NCI-H2107 treated with DMSO at 0.1 percent for 48 hours (cell line): ENCODE measurements around the gene LRRC61.

ENCODE experiments used
- DNase-seq: peaks from one replicate; lab custom pipeline; 2025; ENCODE audit not compliant: unreplicated experiment; lab: John Stamatoyannopoulos, UW

The LRRC61 gene

DNA sequence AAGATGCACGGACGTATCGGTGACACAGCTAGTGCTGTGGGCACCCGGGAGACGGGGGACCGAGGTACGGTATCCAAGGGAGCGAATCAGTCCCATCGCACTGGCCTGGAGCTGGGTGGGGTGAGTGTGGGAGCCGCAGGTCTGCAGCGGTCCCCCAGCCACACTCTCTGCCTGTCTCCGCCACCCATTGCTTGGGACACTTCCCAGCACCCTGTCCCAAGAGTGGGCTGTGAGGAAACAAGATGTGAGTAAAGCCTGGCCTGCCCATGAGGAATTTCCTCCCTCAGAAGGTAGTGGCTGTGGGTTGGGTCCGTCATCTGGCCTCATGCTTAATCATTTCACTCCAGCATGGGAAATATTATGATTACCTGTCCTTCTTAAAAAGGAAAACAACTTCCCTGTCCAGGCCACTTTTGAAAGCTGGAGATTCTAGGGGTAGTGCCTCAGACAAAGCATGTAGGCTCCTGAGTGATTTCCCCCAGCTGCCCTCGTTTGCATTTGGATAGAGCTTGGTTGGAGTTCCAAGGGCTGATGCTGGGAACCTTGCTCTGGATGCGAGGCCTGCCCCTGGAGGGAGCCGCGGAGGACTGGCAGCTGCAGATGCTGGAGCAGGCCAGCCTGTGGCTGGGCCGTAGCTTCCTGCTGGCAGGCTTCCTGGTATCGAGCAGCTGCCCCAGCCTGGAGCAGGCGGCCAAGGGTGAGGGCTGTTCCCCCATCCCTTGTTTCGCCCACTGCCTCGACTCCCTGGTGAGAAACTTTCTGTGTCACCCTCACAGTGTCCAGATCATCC, 6.4 kb downstream of the LRRC61 start:
- no peak for DNase-seq

DNA sequence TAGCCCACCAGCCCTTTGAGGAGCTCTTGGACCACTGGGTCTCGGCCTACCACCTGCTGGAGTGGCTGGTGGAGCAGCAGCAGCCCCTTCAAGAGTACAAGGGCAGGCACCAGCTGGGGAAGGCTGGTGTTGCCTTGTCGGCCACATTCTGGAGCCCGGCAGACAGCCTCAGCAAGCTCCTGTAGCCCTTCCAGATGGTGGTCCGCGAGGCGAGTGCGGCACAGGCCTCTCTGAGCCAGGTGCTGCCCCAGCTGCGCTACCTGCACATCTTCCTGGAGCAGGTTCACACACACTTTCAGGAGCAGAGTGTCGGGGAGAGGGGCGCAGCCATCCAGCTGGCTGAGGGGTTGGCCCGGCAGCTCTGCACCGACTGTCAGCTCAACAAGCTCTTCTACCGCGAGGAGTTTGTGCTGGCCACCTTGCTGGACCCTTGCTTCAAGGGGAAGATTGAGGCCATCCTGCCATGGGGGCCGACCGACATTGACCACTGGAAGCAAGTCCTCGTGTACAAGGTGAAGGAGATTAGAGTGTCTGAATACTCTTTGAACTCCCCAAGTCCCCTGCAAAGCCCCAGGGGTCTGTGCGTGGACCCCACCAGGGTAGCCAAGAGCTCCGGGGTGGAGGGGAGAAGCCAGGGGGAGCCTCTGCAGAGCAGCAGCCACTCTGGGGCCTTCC, 7.2 kb downstream of the LRRC61 start:
- DNase-seq = no peak

DNA sequence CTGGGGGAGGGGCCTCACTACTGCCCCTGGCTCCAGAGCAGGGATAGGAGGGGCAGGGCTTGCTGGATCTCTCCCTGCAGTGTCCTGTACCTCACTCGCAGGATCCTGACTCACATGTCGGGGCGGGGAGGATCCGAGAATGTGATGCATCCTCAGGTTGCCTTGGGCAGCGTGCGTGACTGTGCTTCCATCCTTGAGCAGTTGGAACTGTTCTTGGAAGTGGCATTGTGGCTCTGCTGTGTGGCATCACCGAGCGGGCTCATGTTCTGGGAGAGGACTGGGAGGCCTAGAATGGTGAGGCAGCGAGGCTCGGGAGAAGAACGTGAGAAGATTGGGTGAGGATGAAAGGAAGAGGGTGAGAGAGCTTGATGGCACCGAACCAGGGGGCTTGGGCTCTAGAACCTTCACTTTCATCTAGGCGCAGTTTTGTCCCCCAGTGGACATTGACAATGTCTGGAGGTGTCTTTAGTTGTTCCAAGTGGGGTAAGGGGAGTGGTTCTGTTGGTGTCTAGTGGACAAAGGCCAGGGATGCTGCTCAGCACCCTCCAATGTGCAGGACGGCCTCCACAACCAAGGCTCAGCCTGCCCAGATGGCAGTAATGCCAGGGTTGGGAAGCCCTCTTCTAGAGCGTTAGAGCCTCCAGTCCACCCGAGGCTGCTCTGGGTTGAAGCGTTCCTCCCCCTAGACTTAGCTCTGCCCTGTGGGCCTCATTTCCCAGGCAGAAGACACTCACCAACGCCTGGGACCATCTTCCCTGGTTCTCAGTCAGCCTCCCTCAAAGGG, 9.9 kb downstream of the LRRC61 start:
- no peak for DNase-seq

DNA sequence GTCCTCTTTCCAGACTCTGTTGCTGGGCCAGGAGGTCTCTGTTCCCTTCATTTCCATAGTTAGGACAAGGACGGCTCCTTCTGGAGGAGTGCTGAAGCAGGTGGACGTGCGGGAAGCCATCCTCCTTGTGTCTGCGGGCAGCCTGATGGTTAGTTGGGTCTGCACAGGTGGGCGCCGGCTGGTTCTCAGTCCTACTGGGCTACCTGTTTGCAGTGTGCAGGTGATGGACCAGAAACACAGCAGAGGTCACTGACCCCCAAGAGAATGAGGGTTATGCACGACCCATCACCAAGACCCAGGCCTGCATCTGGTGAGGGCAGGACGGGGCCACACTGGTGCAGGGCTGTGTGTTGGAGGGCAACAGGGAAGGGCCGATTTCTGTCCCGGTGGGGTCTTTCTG, 10.5 kb downstream of the LRRC61 start:
- DNase-seq = no peak

DNA sequence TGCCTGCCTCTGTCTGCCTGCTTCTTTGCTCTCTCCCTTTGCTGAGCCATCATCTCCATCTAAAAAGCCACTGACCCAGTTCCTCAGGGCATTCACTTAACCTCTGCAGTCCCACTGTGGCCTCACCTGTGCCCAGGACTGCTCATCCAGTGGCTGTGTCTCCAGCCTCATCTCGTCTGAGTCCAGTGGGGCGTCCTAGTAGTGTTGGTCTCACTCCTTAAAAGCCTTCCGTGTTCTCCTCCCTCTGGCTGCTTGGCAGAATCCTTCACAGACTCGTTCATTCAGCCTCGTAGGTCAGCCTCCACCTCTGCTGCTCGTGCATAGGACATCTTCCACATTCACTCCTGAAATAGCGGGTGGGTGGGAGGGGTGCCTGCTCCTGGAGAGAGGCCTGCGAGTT, 11.0 kb downstream of the LRRC61 start:
- DNase-seq = no peak

DNA sequence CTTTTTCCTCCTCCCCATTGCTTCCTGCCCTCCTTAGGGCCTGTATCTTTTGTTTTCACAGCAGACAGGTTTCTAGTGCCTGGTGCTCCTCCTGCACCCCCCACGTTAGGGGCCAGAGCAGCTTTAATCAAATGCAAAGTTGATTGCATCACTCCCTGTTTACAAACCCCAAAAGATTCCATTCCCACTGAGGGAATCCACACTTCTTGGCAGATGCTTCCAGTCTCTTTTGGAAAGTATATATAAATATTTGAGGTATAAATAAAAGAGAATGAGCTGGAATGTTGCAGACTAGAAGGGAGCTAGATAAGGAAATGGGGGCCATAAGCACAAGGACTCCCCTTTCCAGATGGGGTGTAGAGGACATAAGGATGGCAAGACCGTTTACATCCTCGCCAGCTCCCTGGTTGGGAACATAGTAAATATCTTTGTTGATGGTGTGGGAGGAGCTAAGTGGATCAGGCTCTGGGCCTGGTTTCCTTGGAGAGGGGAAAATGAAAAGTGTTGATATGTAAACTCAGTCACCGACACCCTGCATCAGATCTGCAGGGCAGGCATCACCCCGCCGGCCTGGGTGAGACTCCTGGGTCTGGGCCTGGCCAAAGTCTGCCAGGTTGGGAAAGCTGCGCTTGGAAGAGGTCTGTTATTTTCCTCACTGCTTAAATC, 12.1 kb downstream of the LRRC61 start:
- no peak for DNase-seq

DNA sequence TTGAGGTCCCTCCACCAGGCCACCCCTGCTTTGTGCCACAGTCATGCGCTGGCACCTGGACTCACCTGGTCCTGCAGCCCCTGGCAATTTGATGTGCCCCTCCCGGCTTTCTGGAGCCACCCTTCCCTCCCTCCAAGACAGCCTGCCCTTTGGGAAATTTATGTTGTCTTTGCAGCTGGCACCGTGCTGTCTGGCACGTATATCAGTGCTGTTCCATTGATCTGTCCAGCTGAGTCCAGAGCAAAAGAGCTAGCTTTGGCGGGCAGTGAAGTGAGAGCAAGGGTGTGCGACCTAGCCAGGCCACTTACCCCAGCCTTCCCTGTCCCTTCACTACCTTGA, 12.6 kb downstream of the LRRC61 start:
- no peak for DNase-seq

DNA sequence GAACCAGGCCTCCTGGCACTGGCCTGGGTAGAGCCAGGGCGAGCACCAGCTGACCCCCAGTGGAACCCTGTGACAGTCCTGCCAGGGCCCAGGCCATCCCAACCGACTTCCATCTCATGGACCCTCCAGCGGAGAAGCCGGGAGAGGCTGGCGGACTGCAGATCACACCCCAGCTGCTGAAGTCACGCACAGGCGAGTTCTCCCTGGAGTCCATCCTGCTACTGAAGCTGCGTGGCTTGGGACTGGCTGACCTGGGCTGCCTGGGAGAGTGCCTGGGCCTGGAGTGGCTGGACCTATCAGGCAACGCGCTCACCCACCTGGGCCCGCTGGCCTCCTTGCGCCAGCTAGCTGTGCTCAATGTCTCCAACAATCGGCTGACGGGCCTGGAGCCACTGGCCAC, 13.6 kb downstream of the LRRC61 start:
- DNase-seq = no peak

DNA sequence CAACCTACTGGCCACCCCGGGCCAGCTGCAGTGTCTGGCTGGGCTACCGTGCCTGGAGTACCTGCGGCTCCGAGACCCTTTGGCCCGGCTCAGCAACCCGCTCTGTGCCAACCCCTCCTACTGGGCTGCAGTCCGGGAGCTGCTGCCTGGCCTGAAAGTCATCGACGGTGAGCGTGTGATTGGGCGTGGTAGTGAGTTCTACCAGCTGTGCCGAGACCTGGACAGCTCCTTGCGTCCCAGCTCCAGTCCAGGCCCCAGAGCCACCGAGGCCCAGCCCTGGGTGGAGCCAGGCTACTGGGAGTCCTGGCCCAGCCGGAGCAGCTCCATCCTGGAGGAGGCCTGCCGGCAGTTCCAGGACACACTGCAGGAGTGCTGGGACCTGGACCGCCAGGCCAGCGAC, 14.0 kb downstream of the LRRC61 start:
- no peak for DNase-seq

DNA sequence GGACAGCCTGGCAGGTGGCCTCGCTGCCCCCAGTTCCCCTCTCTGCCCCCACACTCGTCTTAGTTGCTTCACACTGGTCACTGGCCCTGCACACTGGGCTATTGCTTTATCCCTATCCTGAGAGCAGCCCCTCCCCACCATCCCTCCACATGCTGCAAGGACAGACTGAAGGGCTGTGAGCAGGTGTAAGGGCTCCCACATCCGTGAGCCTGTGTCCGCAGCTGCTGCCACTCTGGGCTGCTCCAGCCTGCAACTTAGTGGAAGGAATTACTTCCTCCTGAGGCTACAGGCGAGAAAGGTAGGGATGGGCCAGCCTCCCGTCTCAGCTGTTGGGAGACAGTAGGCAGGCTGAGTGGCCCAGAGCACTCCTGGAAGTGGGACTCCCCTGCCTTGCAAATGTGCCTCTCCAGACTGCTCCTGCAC, 14.5 kb downstream of the LRRC61 start:
- DNase-seq = no peak

DNA sequence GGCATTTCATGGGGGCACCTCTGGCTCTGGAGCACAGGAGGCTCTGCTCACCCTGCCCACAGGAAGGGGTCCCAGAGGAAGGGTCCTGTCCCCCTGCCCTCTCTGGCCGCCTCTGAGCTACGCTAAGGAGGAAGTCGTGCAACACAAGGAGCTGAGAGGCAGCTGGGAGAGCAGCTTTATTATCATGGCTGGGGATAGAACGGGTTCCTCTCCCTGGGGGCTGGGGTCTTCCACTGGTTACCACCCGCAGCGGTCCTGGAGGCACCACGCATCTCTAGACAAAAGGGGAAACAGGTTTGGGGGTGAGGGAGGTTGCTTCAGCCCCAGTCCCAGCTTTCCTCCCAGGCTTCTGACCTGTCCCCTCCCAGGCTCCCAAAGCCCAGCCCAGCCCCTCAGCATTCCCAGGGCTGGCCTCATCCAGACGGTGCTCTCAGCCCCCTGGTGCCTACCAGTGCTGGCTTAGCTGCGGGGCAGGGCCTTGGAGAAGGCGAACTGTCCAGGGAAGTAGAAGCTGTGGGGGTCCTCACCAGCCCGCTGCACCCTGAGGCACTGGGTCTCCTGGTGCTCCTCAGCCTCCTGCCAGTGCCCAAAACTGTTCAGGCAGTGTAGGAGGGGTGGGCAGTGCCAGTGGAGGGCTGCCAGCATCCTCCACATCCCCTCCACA, 15.1 kb downstream of the LRRC61 start:
- DNase-seq = no peak

DNA sequence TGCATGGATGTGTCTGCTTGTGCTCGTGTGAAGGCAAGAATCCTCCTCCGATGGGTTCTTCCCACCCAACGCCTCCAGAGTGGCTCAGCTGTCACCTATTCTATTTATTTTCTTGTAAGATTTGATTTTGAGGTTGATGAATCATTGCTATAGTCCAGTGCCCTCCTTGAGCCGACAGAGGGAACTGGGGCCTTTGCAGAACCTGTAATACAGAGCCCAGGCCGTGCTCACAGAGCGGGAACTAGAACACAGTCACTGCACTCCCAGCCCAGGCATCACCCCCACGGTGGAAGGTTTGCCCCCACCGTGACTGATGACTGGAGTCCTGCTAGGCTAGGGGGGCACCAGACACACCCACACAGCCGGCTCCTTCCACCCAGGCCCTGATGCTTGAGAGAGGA, 16.3 kb downstream of the LRRC61 start:
- no peak for DNase-seq

DNA sequence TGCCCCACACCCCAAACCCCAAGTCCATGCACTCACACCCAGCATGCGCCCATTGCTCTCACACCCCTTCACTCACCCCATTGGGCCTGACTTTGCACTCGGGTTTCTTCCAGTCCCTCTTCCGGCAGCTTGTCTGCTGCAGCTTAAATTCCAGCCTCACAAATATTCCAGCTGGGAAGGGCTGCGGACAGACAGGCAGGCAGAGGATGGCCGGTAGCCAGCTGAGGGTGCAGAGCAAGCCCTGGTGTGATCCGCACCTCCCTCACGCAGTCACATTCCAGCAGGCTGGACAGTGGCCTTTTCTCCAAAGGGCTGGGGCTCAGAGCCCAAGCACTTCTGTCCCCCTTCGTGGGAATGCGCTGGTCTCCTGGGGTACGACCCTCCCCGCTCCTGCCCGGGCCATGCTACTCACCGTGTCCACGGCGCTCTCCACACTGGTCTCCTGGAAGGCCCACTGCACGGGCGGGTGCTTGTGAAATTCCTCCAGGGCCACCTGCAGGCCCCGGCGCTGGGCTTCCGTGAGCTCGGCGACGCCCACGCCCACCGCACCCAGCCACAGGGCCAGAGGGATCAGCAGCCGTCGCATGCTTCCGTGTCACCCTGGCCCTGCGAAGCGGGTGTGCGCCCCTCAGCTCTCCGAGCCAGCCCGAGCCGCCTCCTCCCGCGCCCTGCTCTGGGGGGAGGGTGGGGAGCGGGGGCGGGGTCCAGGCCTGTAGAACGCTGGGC, 17.0 kb downstream of the LRRC61 start:
- no peak for DNase-seq

DNA sequence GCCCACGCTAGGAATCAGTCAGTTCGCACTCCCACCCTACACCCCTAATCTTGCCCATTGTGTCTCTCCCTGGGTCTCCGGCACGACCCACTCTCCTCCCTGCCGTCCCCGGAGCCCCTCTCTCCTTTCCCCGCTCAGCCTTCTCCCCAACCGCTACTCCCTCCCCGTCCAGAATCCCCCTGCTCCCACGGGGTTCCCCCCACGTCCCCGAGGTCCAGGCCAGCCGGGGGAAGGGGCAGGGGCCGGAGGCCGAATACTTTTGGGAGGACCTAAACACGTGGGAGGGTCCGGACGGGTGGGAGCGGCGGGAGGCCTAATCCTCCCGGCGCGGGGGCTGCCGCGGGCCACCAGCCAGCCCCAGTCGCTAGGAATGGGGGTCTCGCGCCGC, 17.7 kb downstream of the LRRC61 start:
- DNase-seq = no peak

DNA sequence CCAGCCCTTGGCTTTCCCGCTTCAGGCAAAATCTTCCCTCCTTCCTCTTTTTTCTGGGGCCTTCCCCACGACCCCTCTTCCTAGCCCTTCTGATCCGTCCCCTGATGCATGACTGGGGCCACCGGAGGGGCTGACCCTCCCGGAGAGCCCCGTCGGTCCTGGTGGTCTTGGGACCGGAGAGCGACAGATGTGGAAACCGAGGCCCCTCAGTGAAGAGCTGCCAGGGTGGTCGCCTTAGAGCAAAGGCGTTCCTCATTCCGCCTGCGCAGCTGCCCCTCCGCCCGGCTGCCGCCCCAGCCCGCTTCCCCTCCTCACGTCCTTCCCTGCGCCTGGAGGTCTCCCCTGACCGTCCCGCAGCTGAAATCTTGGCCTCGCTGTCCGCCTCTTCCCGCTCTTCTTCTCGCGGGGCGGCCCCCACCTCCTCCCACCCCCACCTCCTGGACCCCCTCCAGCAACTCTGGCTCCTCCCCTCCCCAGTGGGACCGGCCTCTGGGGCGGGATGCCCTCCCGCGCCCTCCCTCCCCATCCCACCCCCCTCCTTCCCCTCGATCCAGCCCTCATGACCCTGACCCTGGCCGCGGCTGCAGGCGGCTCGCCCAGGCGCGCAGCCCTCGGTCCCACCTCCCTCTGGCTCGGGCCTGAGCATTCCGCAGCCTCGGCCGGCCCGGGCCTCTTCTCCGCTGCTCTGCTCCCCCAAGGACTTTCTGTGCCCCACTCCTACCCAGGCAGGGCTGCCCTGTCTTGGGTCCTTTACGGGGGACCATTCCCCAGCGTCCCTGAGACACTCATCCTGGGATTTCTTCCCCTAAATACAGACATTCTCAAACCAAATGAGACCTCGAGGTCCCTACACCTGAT, 18.3 kb downstream of the LRRC61 start, which contains the start of gene RARRES2:
RARRES2 (minus strand) TSS at position 367 of the 858 bp plus-strand sequence. CDS start 1,020 bp downstream, outside the sequence.
- no peak for DNase-seq

DNA sequence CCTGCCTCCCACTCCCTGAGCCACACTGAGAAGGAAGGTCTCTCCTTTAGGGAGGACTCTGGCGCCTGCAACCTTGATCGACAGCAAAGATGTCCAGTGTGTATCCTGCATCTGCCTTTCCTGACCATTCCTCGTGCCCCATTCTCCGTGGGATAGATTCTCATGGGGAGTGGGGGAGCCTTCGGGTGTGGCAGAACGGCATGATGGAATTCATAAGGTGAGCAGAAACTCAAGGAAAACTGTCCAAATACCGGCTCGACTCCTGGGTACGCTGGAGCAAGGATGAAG, 18.9 kb downstream of the LRRC61 start:
- DNase-seq = no peak

DNA sequence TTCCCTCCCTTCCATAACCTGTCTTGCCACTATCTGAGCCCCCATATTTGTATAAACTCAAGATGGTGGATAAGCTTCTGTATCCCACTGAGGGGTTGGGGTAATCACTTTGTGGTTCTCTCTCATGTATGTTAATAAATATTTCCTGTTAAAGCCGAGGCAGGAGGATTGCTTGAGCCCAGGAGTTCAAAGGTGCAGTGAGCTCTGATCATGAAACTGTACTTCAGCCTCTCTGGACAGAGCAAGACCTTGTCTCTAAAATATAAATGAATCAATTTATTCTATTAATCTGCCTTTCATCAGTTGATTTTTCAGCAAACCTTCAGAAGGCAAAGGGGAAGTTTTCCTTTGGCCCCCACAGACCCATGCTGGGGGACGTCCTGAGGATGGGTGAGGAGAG, 20.1 kb downstream of the LRRC61 start:
- no peak for DNase-seq

DNA sequence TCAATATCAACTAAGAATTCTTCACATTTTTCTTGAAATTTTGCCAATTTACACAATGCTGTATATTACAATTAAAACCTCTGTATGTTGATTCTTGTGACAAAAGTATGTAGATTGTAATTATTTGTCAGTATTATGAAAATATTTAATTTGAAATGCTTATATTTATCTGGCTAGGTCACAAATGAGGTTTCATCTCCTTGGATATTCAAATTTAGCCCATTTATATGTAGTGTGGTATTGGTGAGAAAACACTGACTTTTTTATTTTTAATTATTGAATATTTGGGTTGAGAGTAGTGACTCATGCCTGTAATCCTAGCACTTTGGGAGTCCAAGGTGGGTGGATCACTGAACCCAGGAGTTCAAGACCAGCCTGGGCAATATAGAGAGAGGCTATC, 21.1 kb downstream of the LRRC61 start:
- DNase-seq = no peak

DNA sequence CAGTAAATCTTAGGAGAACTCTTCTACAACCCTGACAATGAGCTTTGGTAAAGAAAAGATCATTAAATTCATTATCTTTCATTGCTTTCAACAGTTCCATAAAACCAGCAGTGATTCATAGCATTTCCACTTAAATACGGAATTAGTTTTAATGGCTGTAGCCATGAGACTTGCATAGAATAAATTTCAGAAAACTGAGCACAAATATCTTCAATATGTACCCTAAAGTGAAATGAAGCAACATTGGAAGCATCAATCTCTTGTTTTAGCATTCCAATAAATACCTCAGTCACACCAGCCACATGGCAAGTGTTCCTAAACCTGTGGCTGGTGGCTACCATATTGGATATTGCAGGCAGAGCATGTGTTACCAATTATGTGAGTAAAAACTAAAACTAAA, 21.9 kb downstream of the LRRC61 start:
- no peak for DNase-seq

DNA sequence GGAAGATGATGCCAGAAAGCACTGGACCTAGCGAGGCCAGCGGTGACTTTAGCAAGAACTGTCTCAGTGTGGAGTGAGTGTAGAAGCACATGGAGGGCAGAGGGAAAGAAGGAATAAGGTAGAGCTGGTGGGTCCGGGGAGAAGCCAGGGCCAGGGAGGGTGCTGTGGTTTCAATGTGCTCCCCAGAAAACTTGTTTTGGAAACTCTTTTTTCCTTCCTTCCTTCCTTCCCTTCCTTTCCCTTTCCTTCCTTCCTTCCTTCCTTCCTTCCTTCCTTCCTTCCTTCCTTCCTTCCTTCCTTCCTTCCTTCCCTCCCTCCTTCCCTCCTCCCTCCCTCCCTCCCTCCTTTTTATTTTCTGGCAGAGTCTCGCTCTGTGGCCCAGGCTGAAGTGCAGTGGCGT, 23.8 kb downstream of the LRRC61 start:
- DNase-seq = no peak
